ENCODE results near the gene GCN1.
A peak's percentile ranks its signal among the peaks of the same experiment; 100 is the strongest.
"Not testable (repeated sequence)": the region's sequence is repeated elsewhere in the genome, so short reads cannot be mapped to it uniquely, and the experiment has no call there.

The GCN1 gene

GRCh38 chr12:120194534-120195395, at the start of gene GCN1:
GCN1 (minus strand) TSS chr12:120194715; CDS start chr12:120194697, 18 bp downstream.
- Histone ChIP-seq H3K9ac (ENCODE audit: low read length) (peak within 1 kb of the TSS; percentile 77), H3K9me3 (ENCODE audit: control insufficient read depth, low read length) (no peaks in the 10 kb centered on the region), H3K36me3 (ENCODE audit: control insufficient read depth, insufficient read depth, low read length) (peaks cover 5% of the 10 kb centered on the region), H3K27me3 (ENCODE audit: control insufficient read depth, insufficient read depth, low read length) (no peaks in the 10 kb centered on the region), H3K4me3 (ENCODE audit: low read length) (peak within 1 kb of the TSS; percentile 81), H3K4me1 (ENCODE audit: control insufficient read depth, insufficient read depth, low read length) (peaks cover 28% of the 10 kb centered on the region)

DNA sequence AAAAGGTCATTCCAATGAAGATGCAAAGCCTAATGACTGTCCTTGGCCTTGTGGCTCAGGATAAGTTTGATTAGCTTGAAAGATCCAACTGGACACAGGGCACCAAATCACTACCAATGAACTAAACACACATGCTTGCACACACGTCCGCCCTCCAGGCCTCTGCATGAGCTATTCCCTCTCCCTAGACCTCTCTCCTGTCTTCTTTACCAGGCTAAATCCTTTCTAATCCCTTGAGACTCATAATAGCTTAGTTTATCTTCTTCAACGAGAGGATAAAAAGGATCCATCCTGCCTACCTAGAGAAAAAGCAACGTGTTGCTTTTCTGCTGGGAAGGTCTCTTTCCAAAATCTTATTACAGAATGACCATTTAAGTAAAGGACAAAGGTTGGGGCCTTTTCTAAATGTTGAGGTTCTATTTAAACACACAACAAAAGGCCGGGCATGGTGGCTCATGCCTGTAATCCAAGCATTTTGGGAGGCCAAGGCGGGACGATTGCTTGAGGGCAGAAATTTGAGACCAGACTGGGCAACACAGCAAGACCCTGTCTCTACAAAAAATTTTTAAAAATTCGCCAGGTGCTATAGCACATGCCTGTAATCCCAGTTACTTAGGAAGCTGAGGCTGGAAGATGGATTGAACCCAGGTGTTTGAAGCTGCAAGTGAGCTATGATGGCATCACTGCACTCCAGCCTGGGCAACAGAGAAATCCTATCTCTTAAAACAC, 48.6 kb upstream of the GCN1 start:
- Histone ChIP-seq H3K4me1 (ENCODE audit: control insufficient read depth, insufficient read depth, low read length) (peaks cover 6% of the 10 kb centered on the region), H3K4me3 (ENCODE audit: low read length) (no peak overlapping the region), H3K9me3 (ENCODE audit: control insufficient read depth, low read length) (no peaks in the 10 kb centered on the region), H3K27me3 (ENCODE audit: control insufficient read depth, insufficient read depth, low read length) (no peaks in the 10 kb centered on the region), H3K9ac (ENCODE audit: low read length) (no peak overlapping the region), H3K36me3 (ENCODE audit: control insufficient read depth, insufficient read depth, low read length) (no peaks in the 10 kb centered on the region)

DNA sequence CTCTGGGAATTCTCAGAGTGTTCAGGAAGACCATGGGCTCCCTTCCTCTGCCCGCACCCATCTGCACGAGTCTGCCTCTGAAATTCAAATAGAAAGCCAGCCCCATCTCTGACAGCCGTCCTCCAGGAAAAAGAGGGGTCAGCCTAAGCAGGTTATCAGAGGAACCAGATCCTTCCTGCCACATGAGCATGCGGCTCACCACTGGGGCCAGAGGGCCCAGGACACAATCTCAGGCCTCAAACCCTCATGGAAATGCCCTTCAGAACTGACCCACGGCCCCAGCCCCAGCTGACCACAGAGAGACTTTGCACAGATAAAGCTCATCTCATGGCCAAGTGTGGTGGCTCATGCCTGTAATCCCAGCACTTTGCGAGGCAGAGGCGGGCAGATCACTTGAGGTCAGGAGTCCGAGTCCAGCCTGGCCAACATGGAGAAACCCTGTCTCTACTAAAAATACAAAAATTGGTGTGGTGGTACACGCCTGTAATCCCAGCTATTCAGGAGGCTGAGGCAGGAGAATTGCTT, 47.8 kb upstream of the GCN1 start:
- Histone ChIP-seq H3K4me1 (ENCODE audit: control insufficient read depth, insufficient read depth, low read length) (peaks cover 11% of the 10 kb centered on the region), H3K4me3 (ENCODE audit: low read length) (no peak overlapping the region), H3K9ac (ENCODE audit: low read length) (no peak overlapping the region), H3K36me3 (ENCODE audit: control insufficient read depth, insufficient read depth, low read length) (no peaks in the 10 kb centered on the region), H3K9me3 (ENCODE audit: control insufficient read depth, low read length) (no peaks in the 10 kb centered on the region), H3K27me3 (ENCODE audit: control insufficient read depth, insufficient read depth, low read length) (no peaks in the 10 kb centered on the region)

DNA sequence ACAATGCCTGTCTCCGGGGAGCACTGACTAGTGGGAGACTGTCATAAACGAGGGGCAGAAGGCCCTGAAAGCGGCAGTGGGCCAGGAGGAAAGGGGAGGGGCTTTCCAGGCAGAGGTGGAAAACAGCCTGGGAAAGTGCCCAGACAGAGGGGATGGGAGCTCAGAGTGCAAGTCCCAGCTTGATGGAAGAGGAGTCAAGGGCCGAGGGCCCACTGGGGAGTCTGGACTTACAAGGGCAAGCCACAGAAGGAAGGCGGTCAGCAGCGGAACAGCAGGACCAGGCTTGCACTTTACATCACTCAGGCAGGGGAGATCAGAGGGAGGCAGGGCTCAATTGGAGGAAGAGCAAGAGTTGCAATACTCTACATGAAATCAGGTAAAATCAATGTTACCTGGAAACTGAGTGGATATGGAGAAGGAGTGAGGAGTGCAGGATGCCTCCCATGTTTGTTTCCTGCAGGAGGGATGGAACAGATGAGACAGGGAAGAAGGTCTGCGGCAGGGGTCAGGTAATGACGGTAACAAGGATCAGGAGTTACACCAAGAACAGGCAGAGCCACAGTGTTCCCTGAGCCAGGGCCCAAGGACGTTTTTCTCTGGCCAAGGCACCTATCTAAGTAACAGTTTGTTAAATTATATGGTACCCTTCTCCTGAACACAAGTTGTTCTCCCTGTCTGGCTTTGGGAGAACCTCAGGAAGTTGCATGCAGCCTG, 47.2 kb upstream of the GCN1 start:
- Histone ChIP-seq H3K36me3 (ENCODE audit: control insufficient read depth, insufficient read depth, low read length) (no peaks in the 10 kb centered on the region), H3K27me3 (ENCODE audit: control insufficient read depth, insufficient read depth, low read length) (no peaks in the 10 kb centered on the region), H3K4me1 (ENCODE audit: control insufficient read depth, insufficient read depth, low read length) (peaks cover 16% of the 10 kb centered on the region), H3K9me3 (ENCODE audit: control insufficient read depth, low read length) (no peaks in the 10 kb centered on the region), H3K4me3 (ENCODE audit: low read length) (no peak overlapping the region), H3K9ac (ENCODE audit: low read length) (no peak overlapping the region)

DNA sequence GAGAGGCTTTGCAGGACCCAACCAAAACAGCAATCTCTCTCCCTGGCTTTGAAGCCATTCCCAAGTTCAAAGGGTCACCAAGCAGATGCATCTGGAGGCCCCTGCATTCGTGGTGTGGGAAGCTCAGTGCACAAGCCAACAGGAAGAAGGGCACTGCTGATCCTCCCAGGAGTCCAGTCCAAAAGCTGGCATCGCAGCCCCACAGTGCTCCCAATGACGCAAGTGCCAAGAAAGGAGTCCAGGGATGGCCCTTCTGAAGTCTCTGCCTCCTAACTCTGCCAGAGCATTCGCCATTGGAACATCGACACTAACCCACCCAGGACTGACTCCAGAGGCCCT, 45.9 kb upstream of the GCN1 start:
- H3K9me3 ChIP-seq (ENCODE audit: control insufficient read depth, low read length): no peaks in the 10 kb centered on the region
- no peak overlapping the region for H3K9ac ChIP-seq (ENCODE audit: low read length)
- no peaks in the 10 kb centered on the region for H3K36me3 ChIP-seq (ENCODE audit: control insufficient read depth, insufficient read depth, low read length)
- H3K27me3 ChIP-seq (ENCODE audit: control insufficient read depth, insufficient read depth, low read length): no peaks in the 10 kb centered on the region
- peaks cover 23% of the 10 kb centered on the region for H3K4me1 ChIP-seq (ENCODE audit: control insufficient read depth, insufficient read depth, low read length)
- H3K4me3 ChIP-seq (ENCODE audit: low read length): no peak overlapping the region

GRCh38 chr12:120239776-120240494, 45.4 kb upstream of the GCN1 start:
- H3K9me3 ChIP-seq (ENCODE audit: control insufficient read depth, low read length): no peaks in the 10 kb centered on the region
- no peaks in the 10 kb centered on the region for H3K36me3 ChIP-seq (ENCODE audit: control insufficient read depth, insufficient read depth, low read length)
- no peak overlapping the region for H3K9ac ChIP-seq (ENCODE audit: low read length)
- no peak overlapping the region for H3K4me3 ChIP-seq (ENCODE audit: low read length)
- peaks cover 29% of the 10 kb centered on the region for H3K4me1 ChIP-seq (ENCODE audit: control insufficient read depth, insufficient read depth, low read length)
- H3K27me3 ChIP-seq (ENCODE audit: control insufficient read depth, insufficient read depth, low read length): no peaks in the 10 kb centered on the region

GRCh38 chr12:120238839-120239445, 44.4 kb upstream of the GCN1 start:
- H3K9ac ChIP-seq (ENCODE audit: low read length): no peak overlapping the region
- H3K4me1 ChIP-seq (ENCODE audit: control insufficient read depth, insufficient read depth, low read length): peaks cover 37% of the 10 kb centered on the region
- H3K9me3 ChIP-seq (ENCODE audit: control insufficient read depth, low read length): no peaks in the 10 kb centered on the region
- H3K27me3 ChIP-seq (ENCODE audit: control insufficient read depth, insufficient read depth, low read length): no peaks in the 10 kb centered on the region
- no peak overlapping the region for H3K4me3 ChIP-seq (ENCODE audit: low read length)
- H3K36me3 ChIP-seq (ENCODE audit: control insufficient read depth, insufficient read depth, low read length): no peaks in the 10 kb centered on the region

DNA sequence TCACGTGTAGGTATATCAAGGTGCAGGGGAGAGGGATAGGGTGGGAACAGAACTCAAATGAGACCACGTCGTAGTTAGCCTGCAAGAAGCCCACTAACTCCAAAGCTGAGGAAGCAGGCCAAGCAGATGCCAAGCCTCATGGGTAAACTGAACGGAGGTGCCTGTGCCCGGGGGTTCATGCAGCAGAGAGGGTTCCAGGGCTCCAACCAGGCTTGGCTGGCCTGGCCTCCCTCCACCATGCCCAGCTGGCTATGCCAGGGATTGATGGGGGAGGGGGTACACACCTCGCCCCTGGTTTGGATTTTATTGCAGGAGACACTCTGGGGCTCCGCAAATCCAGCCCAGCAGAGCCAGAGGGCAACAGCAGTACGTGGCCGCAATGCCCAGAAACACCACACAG, 43.7 kb upstream of the GCN1 start:
- no peaks in the 10 kb centered on the region for H3K27me3 ChIP-seq (ENCODE audit: control insufficient read depth, insufficient read depth, low read length)
- no peak overlapping the region for H3K4me3 ChIP-seq (ENCODE audit: low read length)
- no peaks in the 10 kb centered on the region for H3K36me3 ChIP-seq (ENCODE audit: control insufficient read depth, insufficient read depth, low read length)
- H3K9ac ChIP-seq (ENCODE audit: low read length): peak overlapping the region; percentile 15
- H3K4me1 ChIP-seq (ENCODE audit: control insufficient read depth, insufficient read depth, low read length): peaks cover 44% of the 10 kb centered on the region
- no peaks in the 10 kb centered on the region for H3K9me3 ChIP-seq (ENCODE audit: control insufficient read depth, low read length)

DNA sequence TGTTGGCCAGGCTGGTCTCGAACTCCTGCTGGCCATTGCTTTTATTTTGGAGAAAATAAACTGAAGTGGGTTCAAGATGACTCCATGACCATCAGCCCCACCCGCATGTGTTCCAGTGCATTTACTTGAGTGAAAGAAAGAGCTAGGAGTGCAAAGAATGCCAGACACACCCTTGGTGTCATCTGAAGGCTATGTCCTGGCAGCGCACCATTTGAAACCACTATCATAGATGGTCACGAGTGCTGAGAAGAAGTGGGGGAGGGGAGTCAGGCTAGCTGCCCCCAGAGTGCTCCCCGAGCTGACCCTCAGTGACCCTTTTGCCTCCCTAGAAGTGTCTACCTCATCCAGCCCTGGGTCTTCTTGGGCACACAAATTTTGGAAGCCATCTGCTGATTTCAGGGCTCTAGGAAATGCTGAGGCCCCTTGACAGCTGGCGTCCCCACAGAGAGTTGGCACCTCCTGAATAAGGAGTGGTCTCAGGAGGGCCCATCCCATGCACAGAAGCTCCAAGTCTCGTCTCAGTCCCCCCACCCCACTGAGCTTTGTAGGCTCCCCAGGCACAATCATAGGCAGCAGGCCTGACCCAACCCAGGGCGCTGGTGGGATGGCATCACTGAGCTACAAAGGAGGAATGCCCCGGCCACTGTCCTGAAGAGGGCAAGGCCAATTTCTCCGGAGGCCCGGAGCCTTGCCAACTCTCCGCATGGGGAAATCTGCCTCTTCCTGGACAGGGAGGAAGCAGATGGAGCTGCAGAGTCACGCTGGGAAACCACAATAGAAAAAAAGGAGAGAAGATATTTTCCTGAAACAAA, 43.1 kb upstream of the GCN1 start:
- Histone ChIP-seq H3K27me3 (ENCODE audit: control insufficient read depth, insufficient read depth, low read length) (no peaks in the 10 kb centered on the region), H3K9me3 (ENCODE audit: control insufficient read depth, low read length) (no peaks in the 10 kb centered on the region), H3K9ac (ENCODE audit: low read length) (no peak overlapping the region), H3K4me3 (ENCODE audit: low read length) (no peak overlapping the region), H3K36me3 (ENCODE audit: control insufficient read depth, insufficient read depth, low read length) (no peaks in the 10 kb centered on the region), H3K4me1 (ENCODE audit: control insufficient read depth, insufficient read depth, low read length) (peaks cover 50% of the 10 kb centered on the region)

- not testable (repeated sequence) for H3K9me3 ChIP-seq (ENCODE audit: control insufficient read depth, low read length)
Observed at GRCh38 chr12:120236809-120237208, 42.3 kb upstream of the GCN1 start.

More at GRCh38 chr12:120236809-120237208, 42.3 kb upstream of the GCN1 start:
- not testable (repeated sequence) for H3K9ac ChIP-seq (ENCODE audit: low read length); H3K27me3 ChIP-seq (ENCODE audit: control insufficient read depth, insufficient read depth, low read length); H3K36me3 ChIP-seq (ENCODE audit: control insufficient read depth, insufficient read depth, low read length); H3K4me3 ChIP-seq (ENCODE audit: low read length)
- H3K4me1 ChIP-seq (ENCODE audit: control insufficient read depth, insufficient read depth, low read length): peaks cover 58% of the 10 kb centered on the region
